HG03045 (cell line): ENCODE results near the gene DDR1.

Experiments used
- ATAC-seq: cut with Tn5 transposase; IDR thresholded peaks from one replicate; pipeline ENCODE4 v1.9.1; 2021; ENCODE audit warnings: mild to moderate bottlenecking, moderate library complexity; ENCODE audit not compliant: unreplicated experiment

Gene DDR1

DNA sequence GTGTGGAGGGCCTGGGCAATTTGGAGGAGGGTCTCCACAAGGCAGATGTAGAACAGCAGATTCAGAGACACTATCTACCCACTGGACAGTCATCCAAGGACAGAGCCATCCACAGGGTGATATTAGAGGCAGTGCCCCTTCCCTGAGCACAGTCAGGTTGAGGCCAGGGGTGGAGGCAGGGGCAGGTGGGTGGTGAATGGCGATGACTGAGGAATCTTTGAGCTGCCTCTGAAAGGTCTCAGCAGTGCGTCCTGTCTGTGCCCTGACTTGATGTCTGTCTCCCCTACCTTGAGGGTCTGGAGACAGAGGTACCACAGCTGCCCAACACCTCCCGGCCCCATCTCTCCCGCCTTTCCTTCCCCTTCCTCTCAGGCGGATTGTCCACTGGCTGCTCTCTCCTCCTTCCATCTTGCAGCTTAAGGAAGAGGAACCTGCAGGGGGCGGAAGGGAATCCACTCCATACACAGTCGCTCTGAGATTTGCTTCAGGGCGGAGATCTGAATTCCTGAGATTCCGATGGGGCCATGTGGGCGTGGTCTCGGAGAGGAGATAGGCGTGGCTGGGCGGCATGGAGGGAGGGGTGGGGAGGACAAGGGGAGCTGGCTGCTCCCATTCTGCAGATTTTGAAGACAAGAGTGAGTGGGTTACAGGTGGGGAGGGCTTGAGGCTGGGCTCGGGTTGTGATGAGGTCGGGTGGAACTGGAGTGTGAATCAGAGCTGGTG, 58.2 kb downstream of the DDR1 start:
- ATAC-seq: no peak

DNA sequence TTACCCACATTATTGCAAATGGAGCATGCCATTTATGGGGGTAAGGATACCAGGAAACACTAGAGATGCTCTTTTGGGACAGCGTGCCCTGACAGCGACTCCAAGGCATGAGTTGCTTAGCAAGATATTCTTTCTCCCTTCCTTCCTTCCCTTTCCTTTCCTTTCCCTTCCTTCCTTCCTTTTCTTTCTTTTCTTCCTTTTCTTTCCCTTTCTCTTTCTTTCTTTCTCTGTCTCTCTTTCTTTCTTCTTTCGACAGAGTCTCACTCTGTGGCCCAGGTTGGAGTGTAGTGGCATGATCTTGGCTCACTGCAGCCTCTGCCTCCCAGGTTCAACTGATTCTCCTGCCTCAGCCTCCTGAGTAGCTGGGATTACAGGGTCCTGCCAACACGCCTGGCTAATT, 59.7 kb downstream of the DDR1 start:
- no peak for ATAC-seq

DNA sequence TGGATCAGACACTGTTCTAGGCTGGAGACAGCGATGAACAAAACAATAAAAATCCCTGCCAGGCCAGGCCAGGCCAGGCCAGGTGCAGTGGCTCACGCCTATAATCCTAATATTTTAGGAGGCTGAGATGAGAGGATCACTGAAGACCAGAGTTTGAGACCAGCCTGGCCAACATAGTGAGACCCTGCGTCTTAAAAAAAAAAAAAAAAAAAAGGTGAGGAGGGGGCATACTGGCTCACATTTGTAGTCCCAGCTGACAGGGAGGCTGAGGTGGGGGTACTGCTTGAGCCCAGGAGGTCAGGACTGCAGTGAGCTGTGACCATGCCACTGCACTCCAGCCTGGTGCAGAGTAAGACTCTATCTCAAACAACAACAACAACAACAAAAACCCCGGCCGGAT, 61.0 kb downstream of the DDR1 start:
- no peak for ATAC-seq

DNA sequence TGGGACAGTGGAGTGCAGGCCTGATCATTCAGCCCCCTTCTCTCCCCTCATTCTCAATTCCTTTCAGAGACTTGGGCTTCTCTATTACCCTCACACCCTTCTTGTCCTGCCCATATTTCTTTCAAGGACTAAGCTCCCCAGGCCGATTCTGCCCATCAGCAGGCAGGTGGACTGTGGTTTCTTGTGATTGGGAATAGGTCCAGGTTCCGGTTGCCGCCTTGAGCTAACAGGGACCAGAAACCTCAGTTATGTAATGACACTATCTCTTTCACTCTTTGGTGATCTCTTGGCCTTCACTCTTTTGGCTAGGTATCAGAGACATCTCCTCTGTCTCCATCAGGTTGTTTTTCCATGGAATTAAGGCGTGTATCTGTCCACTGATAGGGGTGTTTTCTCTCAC, 62.9 kb downstream of the DDR1 start:
- no peak for ATAC-seq

DNA sequence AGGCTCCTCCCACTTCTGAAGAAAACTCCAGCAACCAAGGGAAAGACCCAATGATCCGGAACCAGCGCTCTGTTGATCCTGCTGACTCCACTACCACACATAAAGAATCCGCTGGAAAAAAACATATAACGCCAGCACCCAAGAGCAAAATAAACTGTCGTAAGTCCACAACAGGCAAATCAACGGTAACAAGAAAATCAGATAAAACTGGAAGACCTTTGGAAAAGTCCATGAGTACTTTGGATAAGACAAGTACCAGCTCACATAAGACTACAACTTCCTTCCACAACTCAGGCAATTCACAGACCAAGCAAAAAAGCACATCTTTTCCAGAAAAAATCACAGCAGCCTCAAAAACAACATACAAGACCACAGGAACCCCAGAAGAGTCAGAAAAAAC, 64.5 kb downstream of the DDR1 start:
- no peak for ATAC-seq
